K562 (cell line): Measurements from ENCODE around the gene ACTL8. TPM values are rescaled to one million over a fixed set of nuclear protein-coding genes. Genes with fewer than 3 reads are reported as not detected.

Experiments used
- ARID1B ChIP-seq: fragments of 450-650 bp; IDR thresholded peaks from 2 replicates; pipeline ENCODE4 v1.6.1; 2016; ENCODE audit warnings: antibody characterized with exemption, mild to moderate bottlenecking, inconsistent platforms
- ATF1 ChIP-seq, 2 experiments: fragments of 450-650 bp in 1 of 2; IDR thresholded peaks; 2 replicates each; pipeline ENCODE4 v1.6.1; 2016; ENCODE audit warnings: missing compliant biosample characterization in 1 of 2, missing genetic modification characterization in 1 of 2
- CAMTA2 ChIP-seq: fragments of 250-450 bp; sonication (Bioruptor Pico); conservative IDR thresholded peaks from 2 replicates; pipeline ENCODE4 v1.5.1; 2022
- CBX3 ChIP-seq, 2 experiments: IDR thresholded peaks; 1 replicate in 1 of 2; 2 replicates in 1 of 2; pipeline ENCODE4 v1.6.1; 2012; ENCODE audit warnings: inconsistent platforms in 2 of 2, low read length in 2 of 2, borderline replicate concordance in 1 of 2, control low read depth in 1 of 2
- EP400 ChIP-seq: fragments of 450-650 bp; IDR thresholded peaks from 2 replicates; pipeline ENCODE4 v1.6.1; 2017; ENCODE audit warnings: antibody characterized with exemption, mild to moderate bottlenecking, moderate library complexity
- HMGN3 ChIP-seq: IDR thresholded peaks from 2 replicates; pipeline ENCODE4 v1.6.1; 2011; ENCODE audit warnings: borderline replicate concordance, low read depth, mild to moderate bottlenecking, mixed read lengths, low read length; ENCODE audit not compliant: insufficient read length; ENCODE audit errors: extremely low read depth
- HNRNPL ChIP-seq: fragments of 200-400 bp; formaldehyde crosslinking; IDR thresholded peaks from 2 replicates; pipeline ENCODE4 v1.6.1; 2017; ENCODE audit warnings: low read depth, mild to moderate bottlenecking, low read length
- JUN ChIP-seq, 2 experiments: sonication (generic) in 1 of 2; formaldehyde crosslinking in 1 of 2; IDR thresholded peaks; 2 replicates each; pipeline versions ENCODE4 v1.6.1 to v1.8.0; 2012 to 2022; ENCODE audit warnings: borderline replicate concordance in 2 of 2, mild to moderate bottlenecking in 2 of 2, improper control_type of control experiment in 1 of 2, low read depth in 1 of 2, low read length in 1 of 2, missing genetic modification reagents in 1 of 2
- JUNB ChIP-seq: fragments of 450-650 bp; formaldehyde crosslinking; conservative IDR thresholded peaks from 2 replicates; pipeline ENCODE4 v1.4.0; 2020; ENCODE audit warnings: mild to moderate bottlenecking
- KAT7 ChIP-seq: sonication (generic); formaldehyde crosslinking; IDR thresholded peaks from 2 replicates; pipeline ENCODE4 v1.8.0; 2022; ENCODE audit warnings: missing genetic modification reagents, mild to moderate bottlenecking, borderline replicate concordance
- NFIX ChIP-seq: fragments of 250-450 bp; sonication (Bioruptor Pico); IDR thresholded peaks from 2 replicates; pipeline ENCODE4 v1.4.0; 2020; ENCODE audit warnings: low read depth, mild to moderate bottlenecking, moderate library complexity
- NR2F6 ChIP-seq: fragments of 450-650 bp; formaldehyde crosslinking; IDR thresholded peaks from 2 replicates; pipeline ENCODE4 v1.4.0; 2020; ENCODE audit warnings: mild to moderate bottlenecking
- OTX1 ChIP-seq: fragments of 450-650 bp; formaldehyde crosslinking; IDR thresholded peaks from 2 replicates; pipeline ENCODE4 v1.4.0; 2022; ENCODE audit warnings: mild to moderate bottlenecking
- POLR2AphosphoS2 ChIP-seq: IDR thresholded peaks from 2 replicates; pipeline ENCODE4 v1.6.1; 2012; ENCODE audit warnings: low read length, improper control_type of control experiment
- POLR2AphosphoS5 ChIP-seq: IDR thresholded peaks from 2 replicates; pipeline ENCODE4 v1.6.1; 2011; ENCODE audit warnings: mild to moderate bottlenecking, low read depth, low read length, moderate library complexity; ENCODE audit not compliant: control insufficient read depth, insufficient read depth
- RBM17 ChIP-seq: fragments of 200-400 bp; formaldehyde crosslinking; IDR thresholded peaks from 2 replicates; pipeline ENCODE4 v1.6.1; 2017; ENCODE audit warnings: low read depth, mild to moderate bottlenecking, low read length, borderline replicate concordance
- SMARCA5 ChIP-seq: fragments of 450-650 bp; IDR thresholded peaks from 2 replicates; pipeline ENCODE4 v1.6.1; 2016
- TAF1 ChIP-seq: IDR thresholded peaks from 2 replicates; pipeline ENCODE4 v1.6.1; 2011; ENCODE audit warnings: mild to moderate bottlenecking, low read length, moderate library complexity; ENCODE audit not compliant: insufficient read depth, control insufficient read depth, severe bottlenecking; ENCODE audit errors: extremely low read depth
- YY1 ChIP-seq, 3 experiments: IDR thresholded peaks; 2 replicates each; pipeline ENCODE4 v1.6.1; 2011; ENCODE audit warnings: low read length in 2 of 3, mild to moderate bottlenecking in 2 of 3, moderate library complexity in 2 of 3, borderline replicate concordance in 1 of 3, control low read depth in 1 of 3, low read depth in 1 of 3; ENCODE audit not compliant: insufficient read depth in 3 of 3, insufficient replicate concordance in 2 of 3, control insufficient read depth in 1 of 3, insufficient read length in 1 of 3; ENCODE audit errors: extremely low read depth in 1 of 3
- ZNF436 ChIP-seq: fragments of 250-450, 450-650 bp; sonication (Bioruptor Pico); formaldehyde crosslinking; IDR thresholded peaks from 2 replicates; pipeline ENCODE4 v1.7.0; 2020; ENCODE audit warnings: mild to moderate bottlenecking
- ZNF668 ChIP-seq: fragments of 250-450 bp; sonication (Bioruptor Pico); IDR thresholded peaks from 2 replicates; pipeline ENCODE4 v1.8.0; 2022; ENCODE audit warnings: mild to moderate bottlenecking, inconsistent platforms
- ZSCAN29 ChIP-seq: fragments of 450-650 bp; IDR thresholded peaks from 2 replicates; pipeline ENCODE4 v1.6.1; 2017
- polyA plus RNA-seq, 8 experiments: library from polyadenylated mRNA; depleted of rRNA in 4 of 8; stranded (reverse) in 5 of 8; unstranded in 3 of 8; fragments of >200 nt; fragmentation: Nextera tagmentation in 2 of 8; fragmentation: Illumina TruSeq in 1 of 8; extraction: Ambion mirVana in 2 of 8; extraction: Trizol in 1 of 8; gene quantifications; 2 replicates each; pipeline versions ENCODE4 v1.2.1 to v1.2.3, GENCODE V29; 2011 to 2014; ENCODE audit warnings: inconsistent platforms in 1 of 8, missing spikeins in 1 of 8
- total RNA-seq, 7 experiments: library from RNA; depleted of rRNA in 6 of 7; stranded (reverse); fragments of >200 nt in 6 of 7; fragmentation: Illumina TruSeq in 2 of 7; extraction: Trizol in 2 of 7; gene quantifications; 2 replicates each; pipeline versions ENCODE4 v1.2.1 to v1.2.3, GENCODE V29; 2011 to 2021; ENCODE audit warnings: low replicate concordance in 1 of 7
- TF ChIP-seq, protein P1 (sequence below): IDR thresholded peaks from 2 replicates; pipeline ENCODE4 v1.6.1; 2014; ENCODE audit warnings: antibody characterized with exemption
- TF ChIP-seq, protein P2 (sequence below): IDR thresholded peaks from 2 replicates; pipeline ENCODE4 v1.6.1; 2012; ENCODE audit warnings: low read depth, low read length, improper control_type of control experiment, borderline replicate concordance
- TF ChIP-seq, protein P3 (sequence below): fragments of 450-650 bp; formaldehyde crosslinking; IDR thresholded peaks from 2 replicates; pipeline ENCODE4 v1.4.0; 2020; ENCODE audit warnings: mild to moderate bottlenecking, moderate library complexity

The ACTL8 gene
- total and polyA plus RNA-seq, 9 of the 15 experiments (the other 6 are each of a cell fraction or from before 2014, with no cell fraction given) = 0.30 to 3.3 (median 1.6) TPM

DNA sequence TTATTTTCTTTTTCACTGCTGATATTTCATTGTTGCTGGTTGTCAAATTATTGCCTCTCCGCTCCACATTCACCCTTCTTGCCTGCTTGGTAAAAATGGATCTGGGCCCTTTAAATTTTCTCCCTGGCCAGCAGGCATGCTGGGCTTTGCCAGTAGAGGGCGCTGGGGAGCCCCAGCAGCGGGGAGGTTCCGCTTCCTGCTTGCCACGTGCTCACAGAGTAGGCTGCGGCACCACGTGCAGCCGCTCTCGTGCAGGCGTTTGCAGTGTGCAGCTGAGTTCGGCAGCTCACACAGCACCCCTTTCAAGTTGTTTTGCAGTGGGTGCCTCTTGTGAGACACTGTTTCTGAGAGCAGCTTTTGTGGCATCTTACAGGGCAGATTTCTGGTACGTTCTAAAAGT is at the start of gene ACTL8 (continued):
- TF ChIP-seq, protein P1, sequence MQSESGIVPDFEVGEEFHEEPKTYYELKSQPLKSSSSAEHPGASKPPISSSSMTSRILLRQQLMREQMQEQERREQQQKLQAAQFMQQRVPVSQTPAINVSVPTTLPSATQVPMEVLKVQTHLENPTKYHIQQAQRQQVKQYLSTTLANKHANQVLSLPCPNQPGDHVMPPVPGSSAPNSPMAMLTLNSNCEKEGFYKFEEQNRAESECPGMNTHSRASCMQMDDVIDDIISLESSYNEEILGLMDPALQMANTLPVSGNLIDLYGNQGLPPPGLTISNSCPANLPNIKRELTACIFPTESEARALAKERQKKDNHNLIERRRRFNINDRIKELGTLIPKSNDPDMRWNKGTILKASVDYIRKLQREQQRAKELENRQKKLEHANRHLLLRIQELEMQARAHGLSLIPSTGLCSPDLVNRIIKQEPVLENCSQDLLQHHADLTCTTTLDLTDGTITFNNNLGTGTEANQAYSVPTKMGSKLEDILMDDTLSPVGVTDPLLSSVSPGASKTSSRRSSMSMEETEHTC = no peak
- TF ChIP-seq TAF1 = no peak
- no peak for TF ChIP-seq ARID1B
- no peak for TF ChIP-seq KAT7 (CRISPR knock-in tag)
- no peak for TF ChIP-seq ZNF668 (CRISPR knock-in tag)
- TF ChIP-seq NFIX (CRISPR knock-in tag) = no peak
- peak; percentile 50; the same call in 1 of the 2 replicates for TF ChIP-seq SMARCA5
- TF ChIP-seq OTX1 (CRISPR knock-in tag) = no peak
- TF ChIP-seq CBX3 (IDR thresholded peaks at IDR 0.05; ENCODE audit: borderline replicate concordance in 1 of 2, low read length in 2 of 2) = peak; percentile 70 to 96
- TF ChIP-seq, protein P2, sequence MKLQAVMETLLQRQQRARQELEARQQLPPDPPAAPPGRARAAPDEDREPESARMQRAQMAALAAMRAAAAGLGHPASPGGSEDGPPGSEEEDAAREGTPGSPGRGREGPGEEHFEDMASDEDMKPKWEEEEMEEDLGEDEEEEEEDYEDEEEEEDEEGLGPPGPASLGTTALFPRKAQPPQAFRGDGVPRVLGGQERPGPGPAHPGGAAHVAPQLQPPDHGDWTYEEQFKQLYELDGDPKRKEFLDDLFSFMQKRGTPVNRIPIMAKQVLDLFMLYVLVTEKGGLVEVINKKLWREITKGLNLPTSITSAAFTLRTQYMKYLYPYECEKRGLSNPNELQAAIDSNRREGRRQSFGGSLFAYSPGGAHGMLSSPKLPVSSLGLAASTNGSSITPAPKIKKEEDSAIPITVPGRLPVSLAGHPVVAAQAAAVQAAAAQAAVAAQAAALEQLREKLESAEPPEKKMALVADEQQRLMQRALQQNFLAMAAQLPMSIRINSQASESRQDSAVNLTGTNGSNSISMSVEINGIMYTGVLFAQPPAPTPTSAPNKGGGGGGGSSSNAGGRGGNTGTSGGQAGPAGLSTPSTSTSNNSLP = no peak
- no peak for TF ChIP-seq CAMTA2 (CRISPR knock-in tag)
- peak; percentile 64; the same call in 1 of the 2 replicates for TF ChIP-seq EP400
- TF ChIP-seq ZSCAN29 = no peak
- TF ChIP-seq, protein P3, sequence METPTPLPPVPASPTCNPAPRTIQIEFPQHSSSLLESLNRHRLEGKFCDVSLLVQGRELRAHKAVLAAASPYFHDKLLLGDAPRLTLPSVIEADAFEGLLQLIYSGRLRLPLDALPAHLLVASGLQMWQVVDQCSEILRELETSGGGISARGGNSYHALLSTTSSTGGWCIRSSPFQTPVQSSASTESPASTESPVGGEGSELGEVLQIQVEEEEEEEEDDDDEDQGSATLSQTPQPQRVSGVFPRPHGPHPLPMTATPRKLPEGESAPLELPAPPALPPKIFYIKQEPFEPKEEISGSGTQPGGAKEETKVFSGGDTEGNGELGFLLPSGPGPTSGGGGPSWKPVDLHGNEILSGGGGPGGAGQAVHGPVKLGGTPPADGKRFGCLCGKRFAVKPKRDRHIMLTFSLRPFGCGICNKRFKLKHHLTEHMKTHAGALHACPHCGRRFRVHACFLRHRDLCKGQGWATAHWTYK (CRISPR knock-in tag) = no peak
- TF ChIP-seq JUNB (CRISPR knock-in tag) = no peak
- no peak for TF ChIP-seq ZNF436 (CRISPR knock-in tag)
- TF ChIP-seq POLR2AphosphoS2 = no peak
- no peak for TF ChIP-seq JUN (IDR thresholded peaks at IDR 0.05; ENCODE audit: borderline replicate concordance, low read depth, low read length)
- TF ChIP-seq JUN (CRISPR knock-in tag; IDR thresholded peaks at IDR 0.05; ENCODE audit: borderline replicate concordance) = no peak
- TF ChIP-seq HNRNPL = no peak
- no peak for TF ChIP-seq ATF1 (CRISPR knock-in tag; IDR thresholded peaks at IDR 0.05)
- TF ChIP-seq ATF1 (tag; IDR thresholded peaks at IDR 0.05) = no peak
- no peak for TF ChIP-seq NR2F6 (CRISPR knock-in tag)
- no peak for TF ChIP-seq POLR2AphosphoS5
- no peak for TF ChIP-seq RBM17
- no peak for TF ChIP-seq HMGN3
- TF ChIP-seq YY1 (IDR thresholded peaks at IDR 0.05; ENCODE audit: borderline replicate concordance in 1 of 3, control insufficient read depth in 1 of 3, extremely low read depth in 1 of 3, insufficient read depth in 3 of 3, insufficient read length in 1 of 3, insufficient replicate concordance in 2 of 3, low read depth in 1 of 3, low read length in 2 of 3) = no peak
